A673 (cell line): ENCODE results near the gene SEPTIN8. TPM values are rescaled to one million over a fixed set of nuclear protein-coding genes. Genes with fewer than 3 reads are reported as not detected.

Source experiments
- BruUV-seq: library from RNA; stranded (reverse); fragments of 400-500 nt; replicated peaks from 2 replicates; lab custom pipeline; 2021; lab: Mats Ljungman, UMichigan
- CTCF ChIA-PET: fragments of 300-600 bp; sonication (Branson Sonifier 250); formaldehyde crosslinking; loops from one replicate; lab custom pipeline; 2022; ENCODE audit warnings: antibody characterized with exemption; lab: Charles Lee
- POLR2A ChIA-PET: fragments of 300-600 bp; sonication (Branson Sonifier 250); formaldehyde crosslinking; loops from one replicate; lab custom pipeline; 2022; ENCODE audit warnings: antibody characterized with exemption; ENCODE audit not compliant: low non-redundant PET; lab: Charles Lee
- DNase-seq: peaks from one replicate; pipeline ENCODE4 v3.0.0-alpha.2; 2015; ENCODE audit warnings: low spot score
- H3K27ac ChIP-seq: fragments of 200-600 bp; sonication (generic); 2 replicates; pipeline ENCODE4 v1.5.1; 2016; ENCODE audit warnings: mixed run types, low read depth, mild to moderate bottlenecking, mixed read lengths, antibody characterized with exemption, low read length; ENCODE audit not compliant: poor library complexity, severe bottlenecking
- H3K27me3 ChIP-seq: fragments of 200-600 bp; sonication (generic); replicated peaks from 2 replicates; pipeline ENCODE4 v1.6.1; 2017; ENCODE audit warnings: mixed run types, low read depth, mild to moderate bottlenecking, mixed read lengths, antibody characterized with exemption, low read length; ENCODE audit not compliant: insufficient read depth, poor library complexity
- H3K36me3 ChIP-seq: fragments of 200-600 bp; sonication (generic); 2 replicates; pipeline ENCODE4 v1.6.1; 2016; ENCODE audit warnings: mixed run types, mild to moderate bottlenecking, mixed read lengths, antibody characterized with exemption, low read length; ENCODE audit not compliant: insufficient read depth, poor library complexity, severe bottlenecking
- H3K4me1 ChIP-seq: fragments of 200-600 bp; sonication (generic); 2 replicates; pipeline ENCODE4 v1.6.1; 2017; ENCODE audit warnings: mixed run types, mild to moderate bottlenecking, mixed read lengths, antibody characterized with exemption, low read length; ENCODE audit not compliant: insufficient read depth, poor library complexity, severe bottlenecking
- H3K4me3 ChIP-seq: fragments of 200-600 bp; sonication (generic); 2 replicates; pipeline ENCODE4 v1.5.1; 2016; ENCODE audit warnings: low read depth, mixed run types, mild to moderate bottlenecking, mixed read lengths, low read length; ENCODE audit not compliant: poor library complexity, severe bottlenecking
- H3K9me3 ChIP-seq: fragments of 200-600 bp; sonication (generic); 2 replicates; pipeline ENCODE4 v1.6.1; 2016; ENCODE audit warnings: mixed run types, low read depth, mild to moderate bottlenecking, mixed read lengths, antibody characterized with exemption, low read length; ENCODE audit not compliant: poor library complexity, severe bottlenecking
- CTCF ChIP-seq: fragments of 300-800, 200-600 bp; sonication (generic); conservative IDR thresholded peaks from 2 replicates; pipeline ENCODE4 v1.5.1; 2017; ENCODE audit warnings: low read depth, mild to moderate bottlenecking, antibody characterized with exemption, low read length, moderate library complexity, mixed read lengths
- EZH2 ChIP-seq: fragments of 200-600 bp; sonication (generic); IDR thresholded peaks from 2 replicates; pipeline ENCODE4 v1.6.1; 2017; ENCODE audit warnings: borderline replicate concordance, low read depth, mild to moderate bottlenecking, mixed read lengths, antibody characterized with exemption, low read length; ENCODE audit not compliant: poor library complexity, severe bottlenecking
- intact Hi-C: fragments of 100-400 bp; cut with micrococcal nuclease; formaldehyde crosslinking; loops from one replicate; pipeline ENCODE4 v1.10.0; 2022; ENCODE audit not compliant: unreplicated experiment
- total RNA-seq: library from RNA; stranded (reverse); gene quantifications from 2 replicates; pipeline ENCODE4 v1.2.3, GENCODE V29; 2021

SEPTIN8 gene
- total RNA-seq, 1 experiment from 2014 or later, result 26.4 TPM

GRCh38 chr5:132756542-132756941 is 20.5 kb downstream of the SEPTIN8 start:
- BruUV-seq, result no TSS peak
- Histone ChIP-seq H3K27me3 (no peaks in the 10 kb centered on the region), H3K9me3 (no peaks in the 10 kb centered on the region), H3K4me3 (no peak overlapping the region), H3K27ac (no peak overlapping the region), H3K4me1 (no peaks in the 10 kb centered on the region), H3K36me3 (peaks cover 4% of the 10 kb centered on the region)
- intact Hi-C loops, result no loop called here
- ChIA-PET CTCF (no interaction called here), POLR2A (no interaction called here)
- no peak for TF ChIP-seq EZH2
- no peak for TF ChIP-seq CTCF
- no peak for DNase-seq

DNA sequence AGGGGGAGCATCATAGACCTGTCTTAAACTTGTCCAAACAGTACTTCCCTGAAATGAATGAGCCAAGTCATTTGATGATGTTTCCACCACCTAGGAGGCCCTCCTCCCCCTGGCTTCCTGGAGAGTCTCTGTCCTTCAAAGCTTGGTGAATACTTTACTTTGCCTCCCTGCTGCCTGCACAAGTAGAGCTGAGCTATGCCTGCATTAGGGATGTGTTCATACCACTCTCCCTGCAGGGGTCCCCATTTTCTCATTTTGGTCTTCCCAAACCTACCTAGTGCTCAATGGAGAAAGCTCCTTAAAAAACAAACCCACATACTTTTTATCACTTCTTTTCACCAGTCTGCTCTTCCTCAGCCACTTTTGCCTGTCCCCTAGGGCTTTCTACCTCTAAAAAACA is 22.1 kb downstream of the SEPTIN8 start:
- H3K27me3 ChIP-seq, result no peaks in the 10 kb centered on the region
- H3K27ac ChIP-seq, result no peak overlapping the region
- DNase-seq, result peak; percentile 42
- TF ChIP-seq EZH2, result no peak
- peak; percentile 36 for TF ChIP-seq CTCF
- no peaks in the 10 kb centered on the region for H3K4me1 ChIP-seq
- ChIA-PET POLR2A (no interaction called here), CTCF (interaction anchor here (0.5 to 1.3 kb wide), 5 partner anchors 10 to 128 kb away, joined by 3 to 11 read pairs (median 5); no protein-coding TSS in a partner anchor)
- intact Hi-C loops, result loop anchor here (1.0 kb wide), 1 partner anchor 65 kb away; no protein-coding TSS in a partner anchor
- no peaks in the 10 kb centered on the region for H3K9me3 ChIP-seq
- H3K36me3 ChIP-seq, result peaks cover 4% of the 10 kb centered on the region
- no TSS peak for BruUV-seq
- no peak overlapping the region for H3K4me3 ChIP-seq

GRCh38 chr5:132754111-132754510 is 22.9 kb downstream of the SEPTIN8 start:
- Histone ChIP-seq H3K4me3 (no peak overlapping the region), H3K27me3 (no peaks in the 10 kb centered on the region), H3K4me1 (no peaks in the 10 kb centered on the region), H3K36me3 (peaks cover 4% of the 10 kb centered on the region), H3K9me3 (no peaks in the 10 kb centered on the region), H3K27ac (no peak overlapping the region)
- DNase-seq, result no peak
- TF ChIP-seq CTCF, result no peak
- TF ChIP-seq EZH2, result no peak
- intact Hi-C loops, result no loop called here
- ChIA-PET CTCF (no interaction called here), POLR2A (no interaction called here)
- BruUV-seq, result no TSS peak
